ENCODE results near the gene ZNF385C. TPM values are rescaled to one million over a fixed set of nuclear protein-coding genes. Genes with fewer than 3 reads are reported as not detected.
A peak's percentile ranks its signal among the peaks of the same experiment; 100 is the strongest.

ZNF385C gene
- total RNA-seq, 1 donor from 2014 or later: 0.11 TPM

DNA sequence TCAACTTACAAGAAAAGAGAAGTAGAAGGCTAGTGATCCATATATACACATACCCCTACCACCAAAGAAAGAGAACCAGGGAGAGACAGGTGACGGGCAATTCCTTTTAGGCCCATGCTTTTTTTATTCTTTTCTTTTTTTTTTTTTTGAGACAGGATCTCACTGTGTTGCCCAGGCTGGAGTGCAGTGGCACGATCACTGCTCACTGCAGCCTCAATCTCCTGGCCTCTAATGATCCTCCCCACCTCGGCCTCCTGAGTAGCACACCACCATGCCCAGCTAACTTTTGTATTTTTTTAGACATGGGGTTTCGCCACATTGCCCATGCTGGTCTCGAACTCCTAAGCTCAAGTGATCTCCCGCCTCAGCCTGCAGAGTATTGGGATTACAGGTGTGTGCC, 29.1 kb upstream of the ZNF385C start:
- no peak for DNase-seq (ENCODE audit: missing footprints)
- no peak for ATAC-seq
- intact Hi-C loops (cut with DNase I): no loop called here

DNA sequence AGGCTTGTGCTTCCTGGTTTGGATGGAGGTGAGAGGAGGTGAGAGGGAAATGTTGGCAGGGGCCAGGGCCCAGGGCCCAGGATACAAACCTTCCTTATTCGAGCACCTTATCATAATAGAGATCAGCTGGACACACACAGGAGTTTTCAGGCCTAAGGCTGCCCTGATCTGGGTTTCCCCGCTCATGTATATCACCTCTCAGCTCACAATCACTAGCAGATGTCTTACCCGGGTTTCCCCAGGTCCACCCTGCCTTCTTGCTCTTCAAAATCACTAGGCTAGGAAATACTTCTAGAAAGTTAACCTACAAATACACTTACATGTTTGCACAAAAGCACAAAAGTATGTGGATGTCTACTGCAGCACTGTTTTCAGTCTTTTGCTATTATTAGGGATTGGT, 28.6 kb upstream of the ZNF385C start:
- no peak for DNase-seq (ENCODE audit: missing footprints)
- intact Hi-C loops (cut with DNase I): no loop called here
- ATAC-seq: no peak

DNA sequence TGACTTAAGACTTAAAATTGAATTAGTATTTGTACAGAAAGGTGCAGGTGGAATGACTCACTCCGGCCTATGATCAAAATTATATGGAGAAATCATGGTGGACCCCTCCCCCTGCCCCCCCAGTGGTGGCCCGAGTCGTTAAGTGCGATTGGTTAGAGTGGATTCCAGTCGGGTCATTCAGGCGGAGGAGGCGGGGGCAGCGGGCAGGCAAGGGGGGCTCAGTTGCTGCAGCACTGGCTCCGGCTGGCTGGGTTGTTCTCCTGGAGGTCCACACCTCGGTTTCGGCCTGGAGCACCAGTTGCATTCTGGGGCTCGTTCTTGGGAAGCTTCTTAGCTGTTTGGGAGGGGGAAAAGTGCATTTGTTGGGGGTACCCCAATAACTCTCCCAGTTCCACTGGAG, 27.3 kb upstream of the ZNF385C start:
- intact Hi-C loops (cut with DNase I): no loop called here
- ATAC-seq (no peak), DNase-seq (ENCODE audit: missing footprints) (no peak)

DNA sequence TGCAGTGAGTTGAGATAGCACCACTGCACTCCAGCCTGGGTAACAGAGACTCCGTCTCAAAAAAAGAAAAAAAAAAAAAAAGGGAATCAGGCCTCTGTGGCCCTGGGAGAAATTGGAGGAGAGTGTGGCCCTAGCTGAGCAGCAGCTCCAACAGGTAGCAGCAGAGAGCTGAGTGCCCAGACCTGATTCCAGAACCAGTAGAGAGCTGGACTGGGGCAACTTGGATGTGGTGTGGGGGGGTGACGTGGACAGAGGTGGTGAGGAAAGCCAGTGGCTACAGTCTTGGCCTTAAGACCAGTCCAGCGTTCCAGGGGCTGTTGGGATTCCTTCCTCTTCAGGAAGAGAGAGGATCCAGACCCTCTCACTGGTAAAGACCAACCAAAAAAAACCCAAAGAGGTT, 26.0 kb upstream of the ZNF385C start:
- intact Hi-C loops (cut with DNase I): no loop called here
- DNase-seq (ENCODE audit: missing footprints): no peak

DNA sequence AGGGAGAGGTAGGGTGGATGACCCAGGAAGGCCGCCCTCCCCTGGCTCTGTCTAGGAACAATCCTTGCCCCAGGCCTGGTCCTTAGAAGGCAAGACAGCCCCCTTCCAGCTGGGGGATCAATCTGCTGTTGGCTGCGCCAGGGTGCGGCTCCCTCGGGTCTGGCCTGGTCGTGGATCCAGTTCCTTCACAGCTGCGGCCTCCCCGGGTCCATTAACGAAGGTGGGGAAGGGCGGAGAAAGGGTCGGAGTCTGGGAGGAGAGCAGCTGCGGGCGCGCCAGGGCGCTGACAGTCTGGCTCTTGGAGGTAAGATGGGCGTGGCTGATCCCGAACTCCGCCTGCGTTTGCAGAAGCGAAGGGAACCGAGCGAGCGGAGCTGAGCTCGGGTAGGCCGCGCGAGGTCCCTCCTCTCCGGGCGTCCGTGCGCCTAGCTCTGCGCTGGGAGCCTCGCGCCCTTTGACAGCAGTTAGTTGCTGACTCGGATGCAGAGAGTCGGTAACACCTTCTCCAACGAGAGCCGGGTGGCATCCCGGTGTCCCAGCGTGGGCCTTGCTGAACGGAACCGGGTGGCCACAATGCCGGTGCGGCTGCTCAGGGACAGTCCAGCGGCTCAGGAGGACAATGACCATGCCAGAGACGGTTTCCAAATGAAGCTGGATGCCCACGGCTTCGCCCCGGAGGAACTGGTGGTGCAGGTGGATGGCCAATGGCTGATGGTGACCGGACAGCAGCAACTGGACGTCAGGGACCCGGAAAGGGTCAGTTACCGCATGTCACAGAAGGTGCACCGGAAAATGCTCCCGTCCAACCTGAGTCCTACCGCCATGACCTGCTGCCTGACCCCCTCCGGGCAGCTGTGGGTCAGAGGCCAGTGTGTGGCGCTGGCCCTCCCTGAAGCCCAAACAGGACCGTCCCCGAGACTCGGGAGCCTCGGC, 24.4 kb upstream of the ZNF385C start, which contains the start of gene HSPB9:
HSPB9 (plus strand) TSS at position 434 of the 933 bp plus-strand sequence; CDS start at position 481, 47 bp downstream.
- ATAC-seq: peak; percentile 42
- intact Hi-C loops (cut with DNase I): no loop called here

More for the DNA sequence above, 26.0 kb upstream of the ZNF385C start:
- ATAC-seq: no peak

DNA sequence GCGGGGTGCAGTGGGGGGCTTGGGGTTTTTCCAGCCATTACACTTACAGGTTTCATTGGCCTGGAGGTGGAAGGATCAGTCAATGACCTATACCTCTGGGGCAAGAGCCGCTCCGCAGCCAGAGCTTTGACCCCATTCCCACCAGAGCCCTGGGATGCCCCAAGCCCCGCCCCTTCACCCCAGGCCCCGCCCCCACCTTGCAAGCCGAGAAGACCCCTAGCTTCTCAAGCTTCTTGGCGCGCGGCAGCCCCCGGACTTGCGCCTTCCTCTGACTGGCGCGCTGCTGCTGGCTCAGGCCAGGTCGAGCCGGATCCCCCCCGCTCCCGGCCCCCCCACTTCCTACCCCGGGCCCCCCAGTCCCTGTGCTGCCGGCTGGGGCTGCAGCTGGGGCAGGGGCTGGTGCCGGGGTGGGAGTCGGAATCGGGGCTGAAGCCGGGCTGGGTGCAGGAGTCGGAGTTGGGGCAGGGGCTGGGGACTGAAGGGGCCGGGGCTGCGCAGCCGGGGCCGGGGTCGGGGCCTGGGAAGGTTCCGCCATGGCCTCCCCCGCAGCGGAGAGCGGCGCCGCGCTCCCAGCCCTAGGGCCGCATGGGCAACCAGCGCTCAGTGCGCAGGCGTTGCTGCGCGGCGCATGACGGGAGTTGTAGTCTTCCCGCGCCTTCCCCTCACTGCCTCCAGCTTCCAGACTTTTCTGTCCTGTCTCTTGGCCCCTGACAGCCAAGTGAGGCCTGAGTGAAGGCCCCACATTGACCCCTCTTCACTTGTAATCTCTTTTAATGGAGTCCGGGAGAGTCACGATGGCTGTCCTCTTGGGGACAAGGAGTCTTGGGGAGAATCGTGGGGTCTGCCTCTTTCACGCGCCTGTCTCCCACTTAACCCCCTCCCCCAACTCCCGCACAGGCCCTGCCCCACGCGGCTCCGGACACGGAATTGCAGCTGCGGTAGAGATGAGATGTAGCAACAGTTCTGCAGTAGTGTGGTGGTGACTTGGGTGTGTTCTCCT, 22.8 kb upstream of the ZNF385C start, which contains the start of gene KAT2A:
KAT2A (minus strand) TSS at position 598 of the 1,000 bp plus-strand sequence; CDS start at position 535, 63 bp downstream.
- ATAC-seq (peak; percentile 92), DNase-seq (ENCODE audit: missing footprints) (peak; percentile 91)
- intact Hi-C loops (cut with DNase I): no loop called here

More for the DNA sequence above, 24.4 kb upstream of the ZNF385C start, which contains the start of gene HSPB9:
- DNase-seq (ENCODE audit: missing footprints): no peak

DNA sequence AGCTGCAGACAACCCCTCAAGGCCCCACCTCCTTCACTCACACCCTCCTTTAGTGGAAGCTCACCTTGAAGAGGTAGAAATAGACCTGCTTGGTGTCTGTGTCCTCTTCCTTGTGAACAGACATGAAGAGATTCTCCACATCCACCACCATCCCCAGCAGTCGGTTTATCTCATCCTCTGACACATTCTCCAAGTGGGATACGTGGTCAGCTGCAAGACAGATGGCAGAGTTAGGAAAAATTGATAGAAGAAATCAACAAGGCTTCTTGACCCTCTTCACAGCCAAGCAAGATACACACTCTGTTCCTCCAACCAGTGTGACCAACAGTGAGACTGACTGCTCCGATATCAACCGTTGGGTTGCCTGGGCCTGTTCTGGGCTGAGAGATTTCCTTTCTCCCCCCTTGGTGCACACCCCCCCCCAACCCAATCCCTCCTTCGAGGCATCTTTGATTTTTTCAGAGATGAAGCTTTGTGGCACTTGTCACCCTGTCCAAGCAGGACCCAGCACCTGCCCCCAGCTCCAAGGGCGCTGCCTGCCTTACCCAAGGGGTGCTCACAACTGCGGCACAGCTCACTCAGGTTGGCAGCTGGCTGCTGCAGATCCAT, 22.0 kb upstream of the ZNF385C start:
- ATAC-seq: no peak
- DNase-seq (ENCODE audit: missing footprints): no peak
- intact Hi-C loops (cut with DNase I): no loop called here

DNA sequence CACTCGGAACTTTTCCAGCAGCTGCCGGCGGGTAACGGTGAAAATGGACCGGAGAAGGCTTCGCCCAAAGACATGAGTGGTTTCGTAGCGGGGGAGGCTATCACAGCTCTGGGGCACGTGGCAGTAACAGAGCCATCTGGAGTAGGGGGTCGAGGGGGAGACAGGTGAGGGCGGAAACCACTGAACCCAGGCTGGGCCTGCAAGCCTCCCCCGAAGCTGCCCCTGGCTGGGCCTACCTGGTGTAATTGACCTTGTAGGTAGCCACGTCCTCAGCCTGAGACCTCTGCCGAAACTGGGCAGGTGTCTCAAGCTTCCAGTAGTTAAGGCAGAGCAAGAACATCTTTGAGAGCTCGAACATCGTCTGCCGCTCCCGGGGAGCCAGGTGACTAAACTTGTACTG, 21.0 kb upstream of the ZNF385C start:
- intact Hi-C loops (cut with DNase I): loop anchor here (2.0 kb wide), 1 partner anchor 62 kb away; the partner anchor contains the start of gene KCNH4
- DNase-seq (ENCODE audit: missing footprints): no peak
- ATAC-seq: no peak

DNA sequence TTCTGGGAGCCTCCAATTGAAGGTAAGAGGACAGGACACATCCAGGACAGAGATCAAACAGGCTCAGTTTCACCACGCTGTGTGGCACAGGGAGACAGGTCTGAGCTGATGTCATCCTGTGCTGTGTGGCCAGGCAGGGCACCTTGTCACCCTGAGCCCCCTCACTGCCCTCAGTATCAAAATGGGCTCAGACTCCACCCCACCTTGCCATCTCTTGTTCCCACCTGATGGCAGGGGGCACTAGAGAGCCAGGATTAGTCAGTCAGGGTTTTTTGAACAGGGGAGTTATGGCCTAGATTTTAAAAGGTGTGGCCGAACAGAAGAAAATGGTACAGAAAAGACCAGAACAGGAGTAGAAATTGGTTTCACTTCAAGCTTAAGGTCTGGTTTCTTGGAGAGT, 20.3 kb upstream of the ZNF385C start:
- DNase-seq (ENCODE audit: missing footprints): no peak
- no peak for ATAC-seq
- intact Hi-C loops (cut with DNase I): loop anchor here (2.0 kb wide), 1 partner anchor 62 kb away; the partner anchor contains the start of gene KCNH4

DNA sequence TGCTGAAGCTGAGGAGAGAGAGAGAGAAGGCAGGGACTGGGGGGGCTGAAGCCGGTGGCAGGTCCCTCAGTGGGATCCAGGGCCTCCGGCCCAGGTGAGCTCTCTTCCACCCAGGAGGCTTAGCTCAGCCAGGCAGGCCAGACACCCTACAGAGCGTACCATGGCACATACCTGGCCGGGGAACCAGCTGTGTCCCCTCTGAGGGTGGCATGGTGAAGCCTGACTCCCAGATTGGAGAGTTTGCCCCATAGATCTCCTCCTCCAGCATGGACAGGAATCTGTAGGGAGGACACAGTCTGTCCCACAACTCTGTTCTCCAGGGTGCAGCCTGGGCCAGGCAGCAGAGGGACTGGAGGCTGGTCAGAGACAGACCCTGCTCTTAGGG, 19.8 kb upstream of the ZNF385C start:
- no peak for ATAC-seq
- no peak for DNase-seq (ENCODE audit: missing footprints)
- intact Hi-C loops (cut with DNase I): loop anchor here (2.0 kb wide), 1 partner anchor 63 kb away; the partner anchor contains the start of gene KCNH4

DNA sequence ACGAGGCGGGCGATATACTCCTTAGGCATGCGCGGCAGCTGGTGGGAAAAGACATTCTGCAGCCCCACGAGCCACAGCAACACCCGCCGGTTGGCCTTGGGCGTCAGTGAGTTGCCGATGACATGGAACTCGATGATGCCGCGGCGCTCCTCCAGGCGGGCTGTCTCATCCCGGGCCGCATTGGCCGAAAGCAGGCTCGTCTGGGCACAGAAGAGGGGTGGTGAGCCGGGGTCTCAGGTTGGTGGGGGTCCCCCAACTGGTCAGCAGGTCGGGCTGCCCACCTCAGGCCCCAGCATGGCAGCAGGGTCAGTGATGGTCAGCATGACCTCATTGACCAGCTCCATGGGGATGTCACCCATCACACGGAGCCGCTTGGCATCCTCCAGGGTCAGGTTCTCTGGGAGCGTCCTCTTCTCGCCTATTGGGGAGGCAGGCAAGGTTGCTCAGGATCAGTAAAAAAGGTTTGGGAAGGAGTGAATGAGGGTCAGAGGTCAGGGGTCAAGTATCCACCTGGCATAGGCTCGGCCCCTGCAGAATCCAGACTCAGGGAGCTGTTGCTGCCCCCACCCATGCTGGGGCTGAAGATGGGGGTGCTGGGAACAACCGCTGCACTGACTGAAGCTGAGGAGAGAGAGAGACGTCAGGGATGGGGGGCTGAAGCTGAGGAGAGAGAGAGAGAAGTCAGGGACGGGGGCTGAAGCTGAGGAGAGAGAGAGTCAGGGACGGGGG, 19.3 kb upstream of the ZNF385C start:
- ATAC-seq (no peak), DNase-seq (ENCODE audit: missing footprints) (no peak)
- intact Hi-C loops (cut with DNase I): loop anchor here (2.0 kb wide), 2 partner anchors 63 to 155 kb away; partner anchors contain the start of gene KCNH4

DNA sequence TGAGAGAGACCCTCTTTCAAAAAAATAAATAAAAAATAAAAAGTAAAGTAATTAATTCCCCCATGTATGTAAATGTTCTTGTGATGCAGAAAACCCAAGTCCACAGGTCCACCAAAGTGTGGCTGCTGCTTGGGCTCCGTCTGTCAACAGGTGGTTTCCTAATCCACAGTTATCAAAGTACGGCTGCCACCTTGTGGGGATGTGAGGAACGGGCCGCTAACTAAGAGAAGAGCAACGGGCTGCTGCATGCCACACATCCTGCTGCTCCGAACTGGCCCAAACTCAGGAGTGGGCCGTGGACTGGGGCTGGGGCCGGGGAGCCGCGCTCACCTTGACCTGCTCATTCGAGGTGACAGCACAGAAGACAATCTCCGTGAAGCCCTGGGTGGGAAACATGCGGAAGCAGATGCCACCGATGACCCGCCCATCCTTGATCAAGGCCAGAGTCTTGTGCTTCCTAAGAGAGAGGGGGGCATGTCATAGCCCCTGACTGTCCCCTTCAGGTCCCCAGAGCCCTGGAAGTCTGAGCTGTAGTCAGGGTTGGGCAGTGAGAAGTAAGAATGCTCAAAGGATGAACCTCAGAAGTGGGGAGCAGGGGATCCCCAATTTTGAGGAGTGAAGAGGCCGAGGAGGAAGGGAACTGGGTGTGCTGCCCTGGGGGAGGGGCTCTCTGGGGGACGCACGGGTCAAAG, 18.6 kb upstream of the ZNF385C start:
- DNase-seq (ENCODE audit: missing footprints) (peak; percentile 87), ATAC-seq (peak; percentile 11)
- intact Hi-C loops (cut with DNase I): loop anchor here (1.0 to 2.0 kb wide), 2 partner anchors 92 to 154 kb away; no protein-coding TSS in a partner anchor

DNA sequence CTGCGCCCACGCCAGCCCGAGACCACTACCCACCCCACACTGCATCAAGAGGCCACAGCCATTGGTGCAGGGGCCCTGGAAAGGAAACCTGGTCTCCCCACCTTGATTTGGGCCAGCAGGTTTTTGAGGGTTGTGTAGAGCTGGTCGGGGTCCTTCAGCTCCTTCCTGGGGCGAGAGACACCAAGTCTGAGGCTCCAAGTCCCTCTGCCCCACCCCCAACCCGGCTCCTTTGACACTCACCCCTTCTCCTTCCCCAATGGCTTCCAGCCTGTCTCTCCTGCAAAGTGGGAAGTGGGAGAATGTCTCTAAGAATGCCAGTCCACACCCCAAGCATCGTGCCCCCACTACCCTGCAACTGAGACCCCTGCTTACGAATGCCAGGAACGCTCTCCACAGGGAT, 15.8 kb upstream of the ZNF385C start:
- intact Hi-C loops (cut with DNase I): no loop called here
- no peak for ATAC-seq
- no peak for DNase-seq (ENCODE audit: missing footprints)

DNA sequence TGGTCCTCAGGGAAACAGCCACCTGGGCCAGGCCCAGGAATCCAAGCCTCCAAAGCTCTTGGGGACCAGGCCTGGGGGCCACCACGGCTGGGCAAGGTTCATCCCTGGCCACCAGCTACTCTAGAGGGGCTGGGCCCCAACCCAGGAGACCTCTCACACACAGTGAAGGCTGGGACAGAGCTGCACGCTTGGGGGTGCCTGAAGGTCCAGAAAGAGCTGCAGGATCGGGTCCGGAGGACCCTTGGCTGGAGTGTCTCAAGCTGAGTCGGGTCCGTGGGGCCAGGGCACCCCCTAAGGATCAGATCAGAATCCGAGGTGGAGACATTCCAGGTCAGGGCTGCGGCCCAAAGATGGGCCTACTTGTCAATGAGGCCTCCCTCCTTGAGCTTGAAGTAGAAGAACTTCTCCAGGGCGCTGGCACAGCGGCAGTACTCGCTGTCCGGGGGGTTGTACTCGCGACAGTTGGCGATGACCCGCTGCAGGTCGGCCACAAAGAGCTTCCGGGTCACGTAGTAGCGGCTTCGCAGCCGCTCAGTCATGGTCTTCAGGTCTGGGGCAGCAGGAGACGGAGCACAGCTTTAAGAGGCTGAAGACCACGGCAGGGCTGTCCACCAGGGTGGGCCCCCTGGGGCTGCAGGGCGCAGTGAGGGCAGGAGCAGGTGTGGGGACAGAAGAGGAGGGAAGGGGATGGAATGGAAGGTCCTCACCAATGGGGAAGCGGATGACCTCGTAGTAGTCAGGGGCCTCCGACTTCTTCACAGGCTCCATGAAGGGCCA, 15.2 kb upstream of the ZNF385C start:
- DNase-seq (ENCODE audit: missing footprints): no peak
- no peak for ATAC-seq
- intact Hi-C loops (cut with DNase I): no loop called here

DNA sequence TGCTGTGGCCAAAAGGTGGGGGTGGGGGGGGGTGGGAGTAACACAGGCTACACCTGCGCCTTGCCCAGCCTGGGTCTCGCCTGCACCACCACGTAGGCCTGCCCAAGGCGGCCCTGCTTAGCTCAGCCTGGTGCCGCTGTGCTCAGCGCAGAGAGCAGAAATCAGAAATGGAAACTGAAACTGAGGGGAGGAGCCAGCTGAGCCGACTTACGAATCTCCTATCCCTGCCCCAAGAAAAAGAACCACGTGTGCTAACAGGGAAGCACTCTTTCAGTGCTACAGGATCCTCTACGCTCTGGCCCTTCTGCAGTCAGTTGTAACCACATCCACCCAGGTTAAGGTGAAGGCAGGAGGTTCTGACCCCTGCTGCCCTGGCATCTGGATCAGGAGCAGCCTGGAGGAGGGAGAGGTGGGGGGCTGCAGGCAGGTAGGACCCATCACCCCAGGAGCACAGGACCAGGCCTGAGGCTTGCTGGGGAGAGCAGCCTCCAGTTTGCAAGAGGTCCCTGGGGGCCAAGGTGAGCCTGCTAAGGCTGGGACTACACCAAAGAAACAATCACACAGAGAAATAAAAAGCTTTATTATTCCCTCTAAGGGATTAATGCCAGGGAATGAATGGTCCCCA, 14.4 kb upstream of the ZNF385C start, which contains the start of gene DHX58:
DHX58 (minus strand) TSS at position 163 of the 625 bp plus-strand sequence. CDS start 822 bp downstream, outside the sequence.
- intact Hi-C loops (cut with DNase I): no loop called here
- DNase-seq (ENCODE audit: missing footprints) (peak; percentile 83), ATAC-seq (peak; percentile 86)

All from Right ventricle myocardium inferior (tissue), 1 donor.